B cell (primary cell): ENCODE results near the gene FYN. TPM values are rescaled to one million over a fixed set of nuclear protein-coding genes. Genes with fewer than 3 reads are reported as not detected.

ENCODE experiments used
- ATAC-seq: fragments of 200-7000 bp; cut with Tn5 transposase; one replicate; pipeline ENCODE4 v1.10.0; 2021; ENCODE audit warnings: low read depth, mild to moderate bottlenecking, moderate number of reproducible peaks, moderate library complexity
- CTCF ChIA-PET: fragments of 350-600 bp; sonication (Branson Sonifier 250); formaldehyde crosslinking; loops from one replicate; lab custom pipeline; 2021; ENCODE audit warnings: antibody characterized with exemption, inconsistent platforms; lab: Charles Lee
- POLR2A ChIA-PET: fragments of 350-600 bp; sonication (Branson Sonifier 250); formaldehyde crosslinking; loops from one replicate; lab custom pipeline; 2021; ENCODE audit warnings: antibody characterized with exemption; lab: Charles Lee
- DNase-seq: peaks from one replicate; pipeline ENCODE4 v3.0.0; 2013
- H2AFZ ChIP-seq: 2 replicates; pipeline ENCODE4 v1.6.1; 2012; ENCODE audit warnings: mild to moderate bottlenecking, low read depth, low read length; ENCODE audit not compliant: insufficient read depth, poor library complexity, severe bottlenecking
- H3K27ac ChIP-seq, 2 donors: 1 replicate in 1 of 2; 2 replicates in 1 of 2; pipeline ENCODE4 v1.5.1; 2012 to 2013; ENCODE audit warnings: low read length in 2 of 2, mild to moderate bottlenecking in 2 of 2, moderate library complexity in 1 of 2
- H3K27me3 ChIP-seq, 4 experiments: fragments of 200-600 bp in 1 of 4; sonication (generic) in 1 of 4; replicated peaks in 1 of 4; 1 replicate in 2 of 4; 2 replicates in 2 of 4; pipeline versions ENCODE4 v1.6.1 to v1.7.0; 2013 to 2016; ENCODE audit warnings: low read length in 3 of 4, mild to moderate bottlenecking in 2 of 4, mixed read lengths in 1 of 4, moderate library complexity in 1 of 4; ENCODE audit not compliant: insufficient read depth in 4 of 4, control insufficient read depth in 3 of 4; ENCODE audit errors: control extremely low read depth in 1 of 4
- H3K36me3 ChIP-seq, 2 experiments: replicated peaks in 1 of 2; 1 replicate in 1 of 2; 2 replicates in 1 of 2; pipeline versions ENCODE4 v1.6.1 to v1.7.1; 2013; ENCODE audit warnings: low read length in 1 of 2; ENCODE audit not compliant: insufficient read depth in 2 of 2, control insufficient read depth in 1 of 2; ENCODE audit errors: control extremely low read depth in 1 of 2, extremely low read depth in 1 of 2
- H3K4me1 ChIP-seq, 2 donors: fragments of 200-600 bp in 1 of 2; sonication (generic) in 1 of 2; 1 replicate in 1 of 2; 2 replicates in 1 of 2; pipeline versions ENCODE4 v1.5.1 to v1.6.1; 2013 to 2017; ENCODE audit warnings: low read length in 2 of 2; ENCODE audit not compliant: control insufficient read depth in 2 of 2, insufficient read depth in 2 of 2
- H3K4me2 ChIP-seq: replicated peaks from 2 replicates; pipeline ENCODE3; 2012; ENCODE audit warnings: mild to moderate bottlenecking, low read depth, low read length; ENCODE audit not compliant: poor library complexity, severe bottlenecking
- H3K4me3 ChIP-seq, 5 experiments: fragments of 200-600 bp in 1 of 5; sonication (generic) in 1 of 5; 1 replicate in 3 of 5; 2 replicates in 2 of 5; pipeline versions ENCODE4 v1.5.1 to v1.7.0; 2011 to 2016; ENCODE audit warnings: low read length in 4 of 5, mild to moderate bottlenecking in 4 of 5, low read depth in 2 of 5, control low read depth in 1 of 5, moderate library complexity in 1 of 5; ENCODE audit not compliant: insufficient read depth in 1 of 5; ENCODE audit errors: control extremely low read depth in 1 of 5, extremely low read depth in 1 of 5
- H3K79me2 ChIP-seq: fragments of 200-600 bp; sonication (generic); one replicate; pipeline ENCODE4 v1.6.0; 2016; ENCODE audit warnings: low read length; ENCODE audit not compliant: control insufficient read depth, insufficient read depth
- H3K9ac ChIP-seq: fragments of 200-600 bp; sonication (generic); 2 replicates; pipeline ENCODE4 v1.6.1; 2017; ENCODE audit warnings: mild to moderate bottlenecking, low read length, moderate library complexity
- H3K9me3 ChIP-seq, 3 donors: one replicate each; pipeline versions ENCODE4 v1.6.1 to v1.7.1; 2013; ENCODE audit warnings: low read length in 2 of 3; ENCODE audit not compliant: control insufficient read depth in 2 of 3, insufficient read depth in 1 of 3; ENCODE audit errors: control extremely low read depth in 1 of 3
- H4K20me1 ChIP-seq: 2 replicates; pipeline ENCODE4 v1.6.0; 2012; ENCODE audit warnings: mild to moderate bottlenecking, low read length; ENCODE audit not compliant: insufficient read depth, control insufficient read depth, poor library complexity, severe bottlenecking
- H3K27ac Mint-ChIP-seq: one replicate; pipeline ENCODE4 v1.8.0; 2021; ENCODE audit warnings: mixed read lengths
- H3K27me3 Mint-ChIP-seq: one replicate; pipeline ENCODE4 v1.8.0; 2021; ENCODE audit warnings: mixed read lengths
- H3K4me1 Mint-ChIP-seq: one replicate; pipeline ENCODE4 v1.8.0; 2021; ENCODE audit warnings: mixed read lengths
- H3K4me3 Mint-ChIP-seq: one replicate; pipeline ENCODE4 v1.8.0; 2021; ENCODE audit warnings: mixed read lengths
- H3K9me3 Mint-ChIP-seq: one replicate; pipeline ENCODE4 v1.8.0; 2022; ENCODE audit warnings: mixed read lengths; ENCODE audit not compliant: insufficient read depth
- EZH2 ChIP-seq: IDR thresholded peaks from 2 replicates; pipeline ENCODE4 v1.6.1; 2012; ENCODE audit warnings: borderline replicate concordance, low read depth, mild to moderate bottlenecking, moderate library complexity, low read length; ENCODE audit not compliant: insufficient read depth, poor library complexity, severe bottlenecking
- WGBS: methylation state at CpG from one replicate; pipeline ENCODE4 v1.1.5; 2013; ENCODE audit warnings: missing lambda C conversion rate; ENCODE audit not compliant: insufficient coverage; 5-methylcytosine and 5-hydroxymethylcytosine counted together
- intact Hi-C: fragments of 100-400 bp; cut with micrococcal nuclease; formaldehyde crosslinking; loops from one replicate; pipeline ENCODE4 v1.10.0; 2022
- polyA plus RNA-seq: library from polyadenylated mRNA; depleted of rRNA; stranded (reverse); fragments of >200 nt; gene quantifications from 2 replicates; pipeline ENCODE4 v1.2.3, GENCODE V29; 2012
- total RNA-seq, 2 donors: library from RNA; stranded (reverse); fragments of 120-200 nt in 1 of 2; gene quantifications; 1 replicate in 1 of 2; 2 replicates in 1 of 2; pipeline versions ENCODE4 v1.2.3 to v1.2.4, GENCODE V29; 2013 to 2022
- TF ChIP-seq, protein P1 (sequence below): fragments of 200-600 bp; IDR thresholded peaks from one replicate; pipeline ENCODE4 v1.8.0; 2022; ENCODE audit warnings: antibody characterized with exemption, mild to moderate bottlenecking

Gene FYN
- total and polyA plus RNA-seq, 2 donors (not counting 1 experiment from before 2014, with no cell fraction given) = 54.1 to 94.0 TPM

DNA sequence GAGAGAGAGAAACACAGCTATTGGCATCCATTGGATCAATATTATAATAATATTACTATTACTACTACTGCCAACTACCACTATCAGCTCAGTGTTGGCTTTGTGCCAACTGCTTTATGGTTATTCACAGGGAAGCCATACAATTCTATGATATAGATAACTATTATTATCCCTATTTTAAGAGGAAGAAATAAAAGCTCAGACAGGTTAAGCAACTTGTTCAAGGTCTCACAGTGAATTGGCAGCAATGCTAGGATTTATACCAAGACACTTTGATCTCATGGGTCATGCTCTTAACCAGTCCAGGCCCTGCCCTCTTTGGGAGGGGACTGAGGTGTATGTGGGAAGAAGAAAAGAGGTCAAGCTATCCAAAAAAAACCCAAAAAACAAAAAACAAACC is 185.6 kb downstream of the FYN start:
- DNase-seq (no peak), ATAC-seq (no peak)
- H3K36me3 ChIP-seq = peaks cover 0 to 54% of the 10 kb centered on the region in 2 experiments
- no peaks in the 10 kb centered on the region for H3K4me1 Mint-ChIP-seq
- H3K9me3 ChIP-seq = no peaks in the 10 kb centered on the region
- no peak overlapping the region for H3K4me3 ChIP-seq
- no peaks in the 10 kb centered on the region for H4K20me1 ChIP-seq
- intact Hi-C loops = no loop called here
- H3K27me3 Mint-ChIP-seq = no peaks in the 10 kb centered on the region
- no peak overlapping the region for H3K27ac ChIP-seq
- no peak for TF ChIP-seq EZH2
- TF ChIP-seq, protein P1, sequence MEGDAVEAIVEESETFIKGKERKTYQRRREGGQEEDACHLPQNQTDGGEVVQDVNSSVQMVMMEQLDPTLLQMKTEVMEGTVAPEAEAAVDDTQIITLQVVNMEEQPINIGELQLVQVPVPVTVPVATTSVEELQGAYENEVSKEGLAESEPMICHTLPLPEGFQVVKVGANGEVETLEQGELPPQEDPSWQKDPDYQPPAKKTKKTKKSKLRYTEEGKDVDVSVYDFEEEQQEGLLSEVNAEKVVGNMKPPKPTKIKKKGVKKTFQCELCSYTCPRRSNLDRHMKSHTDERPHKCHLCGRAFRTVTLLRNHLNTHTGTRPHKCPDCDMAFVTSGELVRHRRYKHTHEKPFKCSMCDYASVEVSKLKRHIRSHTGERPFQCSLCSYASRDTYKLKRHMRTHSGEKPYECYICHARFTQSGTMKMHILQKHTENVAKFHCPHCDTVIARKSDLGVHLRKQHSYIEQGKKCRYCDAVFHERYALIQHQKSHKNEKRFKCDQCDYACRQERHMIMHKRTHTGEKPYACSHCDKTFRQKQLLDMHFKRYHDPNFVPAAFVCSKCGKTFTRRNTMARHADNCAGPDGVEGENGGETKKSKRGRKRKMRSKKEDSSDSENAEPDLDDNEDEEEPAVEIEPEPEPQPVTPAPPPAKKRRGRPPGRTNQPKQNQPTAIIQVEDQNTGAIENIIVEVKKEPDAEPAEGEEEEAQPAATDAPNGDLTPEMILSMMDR = no peak
- no peaks in the 10 kb centered on the region for H3K79me2 ChIP-seq
- peaks cover 4% of the 10 kb centered on the region for H3K9me3 Mint-ChIP-seq
- H2AFZ ChIP-seq = no peak overlapping the region
- H3K27me3 ChIP-seq = no peaks in the 10 kb centered on the region
- CTCF ChIA-PET = no interaction called here
- POLR2A ChIA-PET = no interaction called here
- no peaks in the 10 kb centered on the region for H3K4me1 ChIP-seq
- H3K4me3 Mint-ChIP-seq = no peak overlapping the region
- no peak overlapping the region for H3K9ac ChIP-seq
- no peak overlapping the region for H3K4me2 ChIP-seq
- H3K27ac Mint-ChIP-seq = no peak overlapping the region

DNA sequence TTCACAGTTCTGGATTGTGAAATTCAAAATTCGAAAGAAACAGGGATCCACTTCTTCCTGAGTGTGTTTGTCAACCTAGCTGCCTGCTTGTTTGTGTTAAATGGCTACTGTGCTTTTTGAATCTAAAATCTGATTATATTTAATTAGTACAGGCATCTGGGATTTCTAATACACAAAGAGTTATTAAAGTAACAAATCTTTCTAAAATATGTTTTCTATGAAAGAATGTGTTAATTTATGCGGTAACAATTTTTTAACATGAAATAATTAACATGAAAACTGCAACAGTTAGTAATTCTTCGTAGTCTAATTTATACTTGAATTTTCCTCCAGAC is 186.4 kb downstream of the FYN start:
- no peak for DNase-seq
- H3K36me3 ChIP-seq = peaks cover 0 to 57% of the 10 kb centered on the region in 2 experiments
- H3K9ac ChIP-seq = no peak overlapping the region
- TF ChIP-seq, protein P1 = no peak
- no peak for TF ChIP-seq EZH2
- WGBS = no CpG with 5 or more reads among the region's 3 CpGs
- H3K4me1 ChIP-seq = no peaks in the 10 kb centered on the region
- Mint-ChIP-seq H3K4me3 (no peak overlapping the region), H3K27ac (no peak overlapping the region), H3K27me3 (no peaks in the 10 kb centered on the region), H3K9me3 (peaks cover 4% of the 10 kb centered on the region), H3K4me1 (no peaks in the 10 kb centered on the region)
- H3K27me3 ChIP-seq = no peaks in the 10 kb centered on the region
- no peak overlapping the region for H3K27ac ChIP-seq
- H3K4me3 ChIP-seq = no peak overlapping the region
- H3K79me2 ChIP-seq = no peaks in the 10 kb centered on the region
- no peaks in the 10 kb centered on the region for H4K20me1 ChIP-seq
- no peak for ATAC-seq
- H3K4me2 ChIP-seq = no peak overlapping the region
- ChIA-PET POLR2A (no interaction called here), CTCF (no interaction called here)
- intact Hi-C loops = no loop called here
- H2AFZ ChIP-seq = no peak overlapping the region
- H3K9me3 ChIP-seq = no peaks in the 10 kb centered on the region
